22Rv1 (cell line): Measurements from ENCODE around the gene TMEM150B.

Experiments
- CTCF ChIP-seq: fragments of 450-650 bp; IDR thresholded peaks from 2 replicates; pipeline ENCODE4 v1.5.1; 2017; ENCODE audit warnings: mild to moderate bottlenecking
- ZFX ChIP-seq: fragments of 450-650 bp; IDR thresholded peaks from 2 replicates; pipeline ENCODE4 v1.6.1; 2017; ENCODE audit warnings: antibody characterized with exemption, borderline replicate concordance

GRCh38 chr19:55350620-55351315, 25.6 kb upstream of the TMEM150B start:
- TF ChIP-seq CTCF (no peak), ZFX (no peak)
